ENCODE data around the gene AMOTL2.

The AMOTL2 gene

GRCh38 chr3:134333522-134334181 is 40.6 kb downstream of the AMOTL2 start:
- Histone ChIP-seq H2AFZ (ENCODE audit: low read depth, low read length) (no peak overlapping the region), H3K4me3 (ENCODE audit: low read length) (no peak overlapping the region), H3K4me1 (ENCODE audit: low read length) (no peaks in the 10 kb centered on the region), H3K36me3 (replicated peaks; ENCODE audit: low read depth, low read length) (no peaks in the 10 kb centered on the region), H3K4me2 (ENCODE audit: low read length) (no peak overlapping the region), H3K27me3 (ENCODE audit: low read depth, low read length) (peaks cover 11% of the 10 kb centered on the region), H4K20me1 (ENCODE audit: insufficient read depth, low read length) (no peaks in the 10 kb centered on the region), H3K9ac (ENCODE audit: low read length) (no peak overlapping the region), H3K9me3 (ENCODE audit: insufficient read depth, low read length) (no peaks in the 10 kb centered on the region), H3K27ac (ENCODE audit: low read length) (no peak overlapping the region), H3K79me2 (ENCODE audit: low read length) (no peaks in the 10 kb centered on the region)
- TF ChIP-seq EZH2phosphoT487 (IDR thresholded peaks at IDR 0.05; ENCODE audit: low read depth) (no peak), CTCF (IDR thresholded peaks at IDR 0.05; ENCODE audit: low read depth, low read length) (no peak)

GRCh38 chr3:134332344-134332743 is 41.9 kb downstream of the AMOTL2 start:
- Histone ChIP-seq H3K36me3 (replicated peaks; ENCODE audit: low read depth, low read length) (no peaks in the 10 kb centered on the region), H3K27ac (ENCODE audit: low read length) (no peak overlapping the region), H3K4me2 (ENCODE audit: low read length) (no peak overlapping the region), H4K20me1 (ENCODE audit: insufficient read depth, low read length) (no peaks in the 10 kb centered on the region), H3K9me3 (ENCODE audit: insufficient read depth, low read length) (no peaks in the 10 kb centered on the region), H3K9ac (ENCODE audit: low read length) (no peak overlapping the region), H3K79me2 (ENCODE audit: low read length) (no peaks in the 10 kb centered on the region), H3K4me1 (ENCODE audit: low read length) (no peaks in the 10 kb centered on the region), H2AFZ (ENCODE audit: low read depth, low read length) (no peak overlapping the region), H3K27me3 (ENCODE audit: low read depth, low read length) (peaks cover 18% of the 10 kb centered on the region), H3K4me3 (ENCODE audit: low read length) (no peak overlapping the region)
- TF ChIP-seq CTCF (IDR thresholded peaks at IDR 0.05; ENCODE audit: low read depth, low read length) (no peak), EZH2phosphoT487 (IDR thresholded peaks at IDR 0.05; ENCODE audit: low read depth) (no peak)

- Histone ChIP-seq H3K4me1 (ENCODE audit: low read length) (no peaks in the 10 kb centered on the region), H3K9ac (ENCODE audit: low read length) (no peak overlapping the region)
These were observed 42.4 kb downstream of the AMOTL2 start for GRCh38 chr3:134331811-134332199.

More at GRCh38 chr3:134331811-134332199, 42.4 kb downstream of the AMOTL2 start:
- H3K27me3 ChIP-seq (ENCODE audit: low read depth, low read length) = peaks cover 23% of the 10 kb centered on the region
- TF ChIP-seq CTCF (IDR thresholded peaks at IDR 0.05; ENCODE audit: low read depth, low read length) = no peak
- TF ChIP-seq EZH2phosphoT487 (IDR thresholded peaks at IDR 0.05; ENCODE audit: low read depth) = no peak
- no peaks in the 10 kb centered on the region for H3K36me3 ChIP-seq (replicated peaks; ENCODE audit: low read depth, low read length)
- H3K9me3 ChIP-seq (ENCODE audit: insufficient read depth, low read length) = no peaks in the 10 kb centered on the region
- H3K79me2 ChIP-seq (ENCODE audit: low read length) = no peaks in the 10 kb centered on the region
- no peak overlapping the region for H3K4me2 ChIP-seq (ENCODE audit: low read length)
- H2AFZ ChIP-seq (ENCODE audit: low read depth, low read length) = no peak overlapping the region
- no peaks in the 10 kb centered on the region for H4K20me1 ChIP-seq (ENCODE audit: insufficient read depth, low read length)
- no peak overlapping the region for H3K4me3 ChIP-seq (ENCODE audit: low read length)
- no peak overlapping the region for H3K27ac ChIP-seq (ENCODE audit: low read length)

All from OCI-LY3 (cell line).